ENCODE measurements around the gene THEMIS. TPM values are rescaled to one million over a fixed set of nuclear protein-coding genes. Genes with fewer than 3 reads are reported as not detected.
A peak's percentile ranks its signal among the peaks of the same experiment; 100 is the strongest.

Gene THEMIS, protein sequence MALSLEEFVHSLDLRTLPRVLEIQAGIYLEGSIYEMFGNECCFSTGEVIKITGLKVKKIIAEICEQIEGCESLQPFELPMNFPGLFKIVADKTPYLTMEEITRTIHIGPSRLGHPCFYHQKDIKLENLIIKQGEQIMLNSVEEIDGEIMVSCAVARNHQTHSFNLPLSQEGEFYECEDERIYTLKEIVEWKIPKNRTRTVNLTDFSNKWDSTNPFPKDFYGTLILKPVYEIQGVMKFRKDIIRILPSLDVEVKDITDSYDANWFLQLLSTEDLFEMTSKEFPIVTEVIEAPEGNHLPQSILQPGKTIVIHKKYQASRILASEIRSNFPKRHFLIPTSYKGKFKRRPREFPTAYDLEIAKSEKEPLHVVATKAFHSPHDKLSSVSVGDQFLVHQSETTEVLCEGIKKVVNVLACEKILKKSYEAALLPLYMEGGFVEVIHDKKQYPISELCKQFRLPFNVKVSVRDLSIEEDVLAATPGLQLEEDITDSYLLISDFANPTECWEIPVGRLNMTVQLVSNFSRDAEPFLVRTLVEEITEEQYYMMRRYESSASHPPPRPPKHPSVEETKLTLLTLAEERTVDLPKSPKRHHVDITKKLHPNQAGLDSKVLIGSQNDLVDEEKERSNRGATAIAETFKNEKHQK
- 14.3 and 15.3 TPM in 2 replicates for total RNA-seq

DNA sequence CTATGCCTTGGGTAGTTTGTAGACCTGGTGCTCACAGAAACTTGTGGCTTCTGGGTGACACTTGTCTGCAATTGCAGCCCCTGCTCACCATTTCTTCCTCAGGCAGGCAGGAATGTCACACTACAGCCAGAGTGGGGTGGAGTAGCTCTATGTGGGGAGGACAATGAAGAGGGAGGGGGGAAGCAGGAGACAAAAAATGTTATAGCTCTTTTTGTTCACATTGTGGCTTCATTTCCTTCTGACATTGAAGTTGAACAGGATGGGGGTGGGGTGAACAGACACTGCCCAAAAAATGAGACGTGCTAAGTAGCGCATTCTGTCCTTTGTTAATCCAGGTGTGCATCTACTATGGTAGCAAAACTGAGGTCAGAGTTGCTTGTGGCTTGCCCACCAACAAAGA is at the start of gene THEMIS:
Gene THEMIS, minus strand, starts transcription at position 124 of the 400 bp plus-strand sequence. CDS start 126 bp downstream, outside the sequence.
- peak within 1 kb of the TSS; percentile 95 for H3K27ac Mint-ChIP-seq
- DNase-seq: peak; percentile 88
- peaks cover 30% of the 10 kb centered on the region for H3K36me3 Mint-ChIP-seq (ENCODE audit: low read depth)
- H3K27me3 Mint-ChIP-seq: no peaks in the 10 kb centered on the region
- intact Hi-C loops (cut with micrococcal nuclease): loop anchor here (1.0 to 5.0 kb wide), 2 partner anchors 33 to 196 kb away; no protein-coding TSS in a partner anchor
- H3K4me1 Mint-ChIP-seq: peaks cover 51% of the 10 kb centered on the region
- H3K9me3 Mint-ChIP-seq: peaks cover 19% of the 10 kb centered on the region
- H3K4me3 Mint-ChIP-seq: peak within 1 kb of the TSS; percentile 90

DNA sequence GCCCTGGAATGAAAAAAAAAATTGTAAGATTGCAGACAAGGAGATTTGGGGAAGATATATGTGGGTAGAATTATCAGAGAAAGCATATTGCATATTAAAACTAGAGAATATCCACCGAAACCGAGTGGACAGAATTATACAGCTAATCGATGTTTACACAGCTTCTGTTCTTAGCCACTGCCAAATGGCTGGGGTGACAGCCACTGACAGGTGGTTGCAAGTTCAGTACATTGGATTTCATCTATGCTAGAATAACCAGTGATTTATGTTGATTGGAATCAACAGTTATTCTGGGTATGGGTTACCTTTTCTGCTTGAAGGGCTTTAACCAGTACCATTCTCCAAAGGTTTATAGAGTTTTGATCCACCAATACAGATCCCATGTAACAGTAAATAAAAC is 48.4 kb upstream of the THEMIS start:
- intact Hi-C loops (cut with micrococcal nuclease): no loop called here
- Mint-ChIP-seq H3K36me3 (ENCODE audit: low read depth) (peaks cover 19% of the 10 kb centered on the region), H3K27me3 (no peaks in the 10 kb centered on the region), H3K4me3 (no peak overlapping the region), H3K4me1 (peaks cover 49% of the 10 kb centered on the region), H3K27ac (no peak overlapping the region), H3K9me3 (peaks cover 30% of the 10 kb centered on the region)
- DNase-seq: no peak

DNA sequence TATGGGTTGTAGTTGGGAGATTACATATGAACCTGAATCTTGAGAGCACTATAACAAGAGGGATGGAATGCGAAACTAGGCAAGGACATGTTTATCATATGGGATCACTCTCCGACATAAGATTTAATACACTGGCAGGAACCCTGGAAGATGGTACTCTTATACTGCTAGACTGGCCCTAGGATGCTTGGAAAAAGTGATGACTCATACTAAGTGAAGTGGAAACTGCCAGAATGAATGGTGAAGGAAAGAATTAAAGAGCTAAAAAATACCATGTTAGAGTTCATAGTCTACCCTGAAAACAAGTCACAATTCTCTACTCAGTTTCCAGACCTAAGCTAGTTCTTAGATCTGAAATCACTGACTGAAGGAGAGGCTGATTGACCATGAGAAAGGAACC is 45.5 kb upstream of the THEMIS start:
- no peak for DNase-seq
- Mint-ChIP-seq H3K9me3 (peaks cover 33% of the 10 kb centered on the region), H3K27ac (no peak overlapping the region), H3K4me1 (peaks cover 30% of the 10 kb centered on the region), H3K27me3 (no peaks in the 10 kb centered on the region), H3K4me3 (no peak overlapping the region), H3K36me3 (ENCODE audit: low read depth) (peaks cover 19% of the 10 kb centered on the region)
- intact Hi-C loops (cut with micrococcal nuclease): no loop called here

DNA sequence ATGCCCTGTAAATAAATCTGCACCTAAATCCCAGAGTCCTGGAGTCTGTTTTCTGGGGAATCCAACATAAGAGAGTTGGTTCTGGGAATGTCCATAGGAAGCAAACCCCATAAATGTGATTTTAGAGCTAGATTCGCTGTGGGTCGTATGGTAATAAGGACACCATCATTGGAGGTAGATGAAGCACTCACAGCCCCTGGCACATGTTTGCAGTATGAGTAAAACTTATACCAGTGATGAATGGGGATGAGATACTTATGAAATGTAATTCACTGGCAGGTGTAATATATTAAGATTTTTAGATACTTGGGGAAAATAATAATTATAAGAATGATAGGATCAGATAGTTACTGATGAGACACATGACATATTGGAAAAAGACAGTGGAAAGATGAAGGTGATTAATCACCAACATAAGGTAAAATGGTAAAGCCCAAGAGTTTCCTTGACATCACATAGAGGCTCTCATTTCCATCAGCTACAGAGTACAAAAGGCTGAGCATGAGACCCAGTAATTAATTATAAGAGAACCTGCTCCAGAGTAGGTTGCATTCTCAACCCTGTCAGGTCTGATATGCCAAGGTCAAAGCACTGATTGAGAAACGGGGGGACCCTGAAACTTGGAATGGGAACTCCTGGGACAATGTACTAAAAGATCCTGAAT is 44.7 kb upstream of the THEMIS start:
- H3K4me3 Mint-ChIP-seq: no peak overlapping the region
- peaks cover 22% of the 10 kb centered on the region for H3K4me1 Mint-ChIP-seq
- DNase-seq: no peak
- peaks cover 33% of the 10 kb centered on the region for H3K9me3 Mint-ChIP-seq
- intact Hi-C loops (cut with micrococcal nuclease): no loop called here
- H3K27me3 Mint-ChIP-seq: no peaks in the 10 kb centered on the region
- no peak overlapping the region for H3K27ac Mint-ChIP-seq
- H3K36me3 Mint-ChIP-seq (ENCODE audit: low read depth): peaks cover 15% of the 10 kb centered on the region

DNA sequence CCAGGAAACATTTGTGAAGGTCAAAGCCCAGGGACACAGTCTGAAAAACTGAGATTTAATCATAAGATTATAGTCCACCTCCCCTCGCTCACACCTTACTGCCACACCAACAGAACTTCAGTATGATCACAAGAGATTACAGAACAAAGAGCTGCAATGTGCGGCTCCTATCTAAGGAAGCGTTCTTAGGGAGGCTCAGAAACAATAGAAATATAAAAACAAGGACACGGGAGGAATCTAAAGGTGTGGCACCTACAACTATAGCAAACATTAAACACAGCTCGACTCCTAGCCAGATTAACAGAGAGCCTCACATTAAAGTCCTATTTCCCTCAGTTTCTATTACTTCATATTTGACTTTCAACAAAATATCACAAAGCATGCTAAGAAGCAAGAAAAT is 40.4 kb upstream of the THEMIS start:
- intact Hi-C loops (cut with micrococcal nuclease): loop anchor here (1.0 kb wide), 1 partner anchor 10 kb away; no protein-coding TSS in a partner anchor
- Mint-ChIP-seq H3K4me3 (no peak overlapping the region), H3K4me1 (peaks cover 32% of the 10 kb centered on the region), H3K27ac (no peak overlapping the region), H3K36me3 (ENCODE audit: low read depth) (peaks cover 5% of the 10 kb centered on the region), H3K9me3 (peaks cover 30% of the 10 kb centered on the region), H3K27me3 (no peaks in the 10 kb centered on the region)
- no peak for DNase-seq

DNA sequence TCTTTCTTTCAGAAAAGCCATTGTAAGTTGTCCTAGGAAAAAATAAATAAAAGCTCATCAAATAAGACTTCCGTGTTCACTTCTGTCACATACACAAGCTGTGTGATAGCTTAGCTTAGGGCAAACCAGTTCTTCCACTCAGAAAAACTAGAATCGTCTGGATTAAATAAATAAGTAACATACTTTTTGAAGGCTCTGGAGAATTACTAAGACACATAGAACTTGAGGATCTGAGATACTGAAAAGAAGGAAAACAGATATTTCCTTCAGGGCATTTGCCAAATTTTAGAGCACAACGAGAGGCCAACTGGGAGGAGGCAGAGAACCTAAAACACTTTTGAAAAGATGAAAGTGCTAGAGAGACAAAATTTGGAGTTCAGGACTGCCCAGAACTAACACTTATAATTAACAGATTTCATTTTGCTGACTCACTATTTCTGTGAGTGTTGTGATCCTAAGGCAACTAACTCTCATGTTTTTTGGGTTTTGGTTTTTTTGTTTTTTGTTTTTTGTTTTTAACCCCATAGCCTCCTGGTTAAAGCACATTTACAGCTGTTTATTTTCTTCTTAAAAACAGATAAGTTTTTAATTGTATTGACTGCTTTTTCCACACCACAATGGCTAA is 38.7 kb upstream of the THEMIS start:
- intact Hi-C loops (cut with micrococcal nuclease): no loop called here
- no peaks in the 10 kb centered on the region for H3K27me3 Mint-ChIP-seq

DNA sequence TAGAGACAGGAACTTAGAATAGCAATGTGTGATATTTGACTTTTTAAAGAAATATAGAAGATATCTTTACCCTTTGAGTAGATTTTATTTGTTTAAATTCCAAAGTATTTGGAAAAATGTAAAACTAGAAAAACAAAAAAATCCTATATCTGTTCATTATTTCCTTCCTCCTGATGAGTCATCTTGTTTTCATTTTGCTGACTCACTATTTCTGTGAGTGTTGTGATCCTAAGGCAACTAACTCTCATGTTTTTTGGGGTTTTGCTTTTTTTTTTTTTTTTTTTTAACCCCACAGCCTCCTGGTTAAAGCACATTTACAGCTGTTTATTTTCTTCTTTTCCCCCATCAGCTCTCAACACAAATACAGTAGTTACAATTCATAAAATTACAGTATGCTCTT is 37.8 kb upstream of the THEMIS start:
- Mint-ChIP-seq H3K27ac (peak overlapping the region; percentile 61), H3K9me3 (peaks cover 23% of the 10 kb centered on the region), H3K27me3 (no peaks in the 10 kb centered on the region), H3K4me1 (peaks cover 46% of the 10 kb centered on the region), H3K4me3 (no peak overlapping the region), H3K36me3 (ENCODE audit: low read depth) (peaks cover 7% of the 10 kb centered on the region)
- intact Hi-C loops (cut with micrococcal nuclease): loop anchor here (1.0 kb wide), 2 partner anchors 30 to 34 kb away; no protein-coding TSS in a partner anchor
- DNase-seq: no peak

More for the DNA sequence above, 38.7 kb upstream of the THEMIS start:
- H3K9me3 Mint-ChIP-seq: peaks cover 20% of the 10 kb centered on the region
- no peak for DNase-seq
- no peak overlapping the region for H3K4me3 Mint-ChIP-seq
- H3K4me1 Mint-ChIP-seq: peaks cover 37% of the 10 kb centered on the region
- H3K27ac Mint-ChIP-seq: peak overlapping the region; percentile 43
- H3K36me3 Mint-ChIP-seq (ENCODE audit: low read depth): peaks cover 5% of the 10 kb centered on the region

DNA sequence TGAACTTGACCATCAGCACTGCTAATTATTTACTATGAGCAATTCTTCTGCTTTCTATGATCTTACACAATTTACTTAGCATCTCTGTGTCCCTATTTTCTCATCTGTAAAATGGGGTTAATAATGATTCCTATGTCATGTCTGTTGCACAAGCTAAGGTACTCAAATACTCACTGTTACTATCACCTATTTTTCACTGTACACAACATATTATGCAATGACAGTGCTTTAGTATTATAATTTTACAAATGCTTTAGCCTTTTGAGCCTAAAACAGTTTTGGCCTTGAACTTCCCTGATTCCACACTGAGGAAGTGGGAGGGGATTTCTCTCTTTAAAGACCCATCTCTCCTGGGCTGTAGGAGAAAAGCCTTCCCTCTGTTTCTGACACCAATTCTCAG is 36.9 kb upstream of the THEMIS start:
- intact Hi-C loops (cut with micrococcal nuclease): loop anchor here (1.0 kb wide), 2 partner anchors 29 to 35 kb away; no protein-coding TSS in a partner anchor
- H3K4me1 Mint-ChIP-seq: peaks cover 54% of the 10 kb centered on the region
- H3K36me3 Mint-ChIP-seq (ENCODE audit: low read depth): peaks cover 14% of the 10 kb centered on the region
- peak overlapping the region; percentile 61 for H3K27ac Mint-ChIP-seq
- DNase-seq: no peak
- no peaks in the 10 kb centered on the region for H3K27me3 Mint-ChIP-seq
- H3K4me3 Mint-ChIP-seq: no peak overlapping the region
- peaks cover 23% of the 10 kb centered on the region for H3K9me3 Mint-ChIP-seq

DNA sequence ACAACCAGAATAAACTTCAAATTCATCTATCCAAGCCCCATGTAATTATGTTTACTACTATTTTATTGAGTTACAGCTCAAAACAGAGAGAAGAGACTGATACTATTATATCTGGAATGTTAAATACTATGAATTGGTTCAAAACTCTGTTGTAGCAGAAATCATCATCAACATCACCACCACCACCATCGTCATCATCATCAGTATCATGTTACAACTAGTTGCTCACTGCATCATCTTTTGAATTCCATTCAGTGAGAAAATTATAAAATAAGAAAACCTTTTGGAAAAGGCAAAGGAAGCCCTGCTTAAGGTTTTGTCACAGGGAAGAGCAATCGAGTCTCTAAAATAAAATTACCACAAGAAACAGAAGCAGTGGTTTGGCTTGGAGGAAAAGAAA is 36.2 kb upstream of the THEMIS start:
- intact Hi-C loops (cut with micrococcal nuclease): no loop called here
- Mint-ChIP-seq H3K36me3 (ENCODE audit: low read depth) (peaks cover 16% of the 10 kb centered on the region), H3K4me1 (peaks cover 55% of the 10 kb centered on the region), H3K27me3 (no peaks in the 10 kb centered on the region), H3K9me3 (peaks cover 19% of the 10 kb centered on the region), H3K4me3 (no peak overlapping the region), H3K27ac (no peak overlapping the region)
- no peak for DNase-seq

DNA sequence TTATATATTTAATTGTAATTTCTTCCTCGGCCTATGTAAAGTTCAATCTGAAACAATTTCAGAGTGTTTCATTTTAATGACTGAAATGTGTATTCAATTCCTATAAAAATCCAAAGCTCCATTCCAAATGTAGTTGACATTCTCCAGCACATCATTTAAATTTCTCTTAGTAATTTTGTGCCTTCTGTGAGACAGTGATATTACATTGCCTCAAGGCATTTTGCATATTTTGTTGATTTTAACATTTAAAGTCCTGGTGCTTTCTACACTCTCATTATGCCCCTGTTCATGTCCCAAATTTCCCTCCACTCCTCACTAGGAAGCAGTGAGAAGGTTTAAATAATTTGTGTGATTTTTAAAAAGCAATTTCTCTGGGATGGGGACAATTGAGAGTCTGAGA is 34.1 kb upstream of the THEMIS start:
- no peak for DNase-seq

DNA sequence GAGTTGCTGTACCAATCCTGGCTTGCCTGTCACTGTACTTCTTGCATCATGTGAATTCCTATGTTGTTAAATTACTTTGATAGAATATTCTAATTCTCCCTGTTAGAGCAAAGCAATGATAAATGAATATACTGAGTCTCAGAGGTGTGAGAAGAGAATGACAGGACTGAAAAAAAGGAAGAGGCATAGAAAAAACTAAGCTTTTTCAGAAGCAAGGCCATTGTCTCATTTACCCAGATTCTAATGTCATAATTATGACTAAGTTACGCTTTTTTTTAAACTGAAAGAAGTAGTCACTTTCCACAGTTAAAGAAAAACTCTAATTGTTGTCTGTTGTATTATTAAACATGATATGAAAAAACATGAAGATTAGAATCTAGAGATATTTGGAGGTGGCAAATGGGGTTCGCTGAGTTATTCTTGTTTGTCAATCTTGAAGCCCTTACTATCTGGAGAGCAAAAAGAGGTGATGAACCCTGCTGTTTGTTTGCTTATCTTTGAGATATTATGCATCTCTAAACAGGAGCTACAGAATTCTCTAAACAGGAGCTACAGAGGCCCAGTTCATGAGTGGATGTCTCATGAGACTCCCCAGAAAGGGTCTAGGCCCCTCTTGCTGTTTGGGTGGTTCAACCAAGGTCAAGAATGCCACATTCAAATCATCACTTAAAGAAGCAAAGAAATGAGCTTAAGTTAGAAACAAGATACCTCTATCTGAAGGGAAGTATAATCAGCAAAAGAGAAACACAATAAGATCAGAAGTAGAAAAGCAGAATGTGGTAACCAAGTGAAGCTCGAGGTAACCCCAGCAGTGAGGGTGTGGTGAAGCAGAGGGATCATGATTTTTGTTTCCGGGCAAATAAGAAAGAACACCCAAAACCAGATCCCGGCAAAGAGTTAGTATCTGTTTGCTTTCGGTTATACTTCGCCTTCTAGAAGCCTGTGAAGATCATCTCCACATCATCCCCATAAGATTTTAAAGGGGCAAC is 33.3 kb upstream of the THEMIS start:
- peak overlapping the region; percentile 84 for H3K4me3 Mint-ChIP-seq
- intact Hi-C loops (cut with micrococcal nuclease): loop anchor here (1.0 to 2.0 kb wide), 5 partner anchors 15 to 38 kb away; partner anchors contain the start of gene THEMIS
- DNase-seq: peak; percentile 90
- H3K27me3 Mint-ChIP-seq: no peaks in the 10 kb centered on the region
- peaks cover 19% of the 10 kb centered on the region for H3K9me3 Mint-ChIP-seq
- H3K36me3 Mint-ChIP-seq (ENCODE audit: low read depth): peaks cover 24% of the 10 kb centered on the region
- peaks cover 49% of the 10 kb centered on the region for H3K4me1 Mint-ChIP-seq
- H3K27ac Mint-ChIP-seq: peak overlapping the region; percentile 96

More for the DNA sequence above, 34.1 kb upstream of the THEMIS start:
- Mint-ChIP-seq H3K4me1 (peaks cover 55% of the 10 kb centered on the region), H3K36me3 (ENCODE audit: low read depth) (peaks cover 22% of the 10 kb centered on the region), H3K27ac (peak overlapping the region; percentile 96), H3K27me3 (no peaks in the 10 kb centered on the region), H3K4me3 (peak overlapping the region; percentile 84), H3K9me3 (peaks cover 19% of the 10 kb centered on the region)
- intact Hi-C loops (cut with micrococcal nuclease): loop anchor here (1.0 to 2.0 kb wide), 5 partner anchors 16 to 37 kb away; partner anchors contain the start of gene THEMIS

DNA sequence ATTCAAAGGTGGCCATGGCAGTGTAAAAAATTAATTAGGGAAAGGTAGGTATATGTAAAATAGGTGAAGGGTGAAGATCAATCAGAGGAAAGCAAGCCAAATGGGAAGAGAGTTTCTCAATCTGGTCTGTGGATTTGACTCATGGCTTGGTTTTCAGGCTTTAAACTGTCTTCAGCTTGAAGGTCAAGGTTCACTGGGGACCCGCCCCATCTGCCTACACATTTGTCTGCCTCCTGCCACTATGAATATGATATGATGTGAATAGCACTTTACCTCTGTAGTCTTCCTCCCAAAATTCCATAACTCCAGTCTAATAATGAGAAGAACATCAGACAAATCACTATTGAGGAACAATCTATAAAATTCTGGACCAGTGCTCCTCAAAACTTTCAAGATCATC is 32.3 kb upstream of the THEMIS start:
- Mint-ChIP-seq H3K27me3 (no peaks in the 10 kb centered on the region), H3K9me3 (peaks cover 26% of the 10 kb centered on the region), H3K4me1 (peaks cover 39% of the 10 kb centered on the region), H3K36me3 (ENCODE audit: low read depth) (peaks cover 28% of the 10 kb centered on the region), H3K27ac (peak overlapping the region; percentile 72), H3K4me3 (no peak overlapping the region)
- intact Hi-C loops (cut with micrococcal nuclease): no loop called here
- DNase-seq: no peak
